ENCODE measurements around the gene GTSE1.

GTSE1 gene

DNA sequence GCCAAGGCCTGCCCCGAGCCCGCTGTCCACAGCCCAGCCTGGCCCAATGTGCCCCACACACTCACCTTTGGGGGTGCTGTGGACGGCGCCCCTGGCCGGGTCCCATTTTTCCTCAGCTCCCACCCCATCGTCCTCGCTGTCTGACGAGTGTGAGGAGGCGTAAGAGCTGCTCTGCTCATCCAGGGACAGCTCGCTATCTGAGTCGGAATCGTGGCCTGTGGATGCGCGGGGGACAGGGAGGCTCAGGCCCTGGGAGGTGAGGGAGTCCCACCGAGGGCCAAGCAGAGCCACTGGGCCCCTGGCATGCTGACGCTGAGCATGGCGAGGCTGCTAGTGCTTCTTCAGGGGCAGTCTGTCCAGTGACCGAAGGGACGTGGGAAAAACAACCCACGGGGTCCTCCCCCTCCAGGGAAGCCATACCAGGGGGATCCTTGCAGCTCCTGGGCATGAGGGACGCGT is 68.5 kb downstream of the GTSE1 start:
- no peaks in the 10 kb centered on the region for H3K9me3 ChIP-seq (ENCODE audit: low read length)
- no peak overlapping the region for H3K27ac ChIP-seq (ENCODE audit: low read depth, low read length)
- peaks cover 0 to 36% of the 10 kb centered on the region in 2 donors for H3K27me3 ChIP-seq (ENCODE audit: control insufficient read depth in 1 of 2, insufficient read depth in 2 of 2, low read length in 2 of 2)
- H3K9ac ChIP-seq (ENCODE audit: low read length) = no peak overlapping the region
- H3K36me3 ChIP-seq (ENCODE audit: insufficient read depth, low read length) = no peaks in the 10 kb centered on the region
- no peak overlapping the region for H3K4me3 ChIP-seq (ENCODE audit: low read depth in 1 of 2, low read length in 2 of 2)
- no peaks in the 10 kb centered on the region for H3K4me1 ChIP-seq (ENCODE audit: insufficient read depth, low read length)

- Histone ChIP-seq H3K9me3 (ENCODE audit: low read length) (no peaks in the 10 kb centered on the region), H3K9ac (ENCODE audit: low read length) (no peak overlapping the region), H3K27ac (ENCODE audit: low read depth, low read length) (no peak overlapping the region), H3K36me3 (ENCODE audit: insufficient read depth, low read length) (no peaks in the 10 kb centered on the region), H3K4me3 (ENCODE audit: low read depth in 1 of 2, low read length in 2 of 2) (no peak overlapping the region), H3K4me1 (ENCODE audit: insufficient read depth, low read length) (no peaks in the 10 kb centered on the region), H3K27me3 (ENCODE audit: control insufficient read depth in 1 of 2, insufficient read depth in 2 of 2, low read length in 2 of 2) (peaks cover 0 to 36% of the 10 kb centered on the region in 2 donors)
These were observed 69.7 kb downstream of the GTSE1 start for GRCh38 chr22:46366327-46366731.

GRCh38 chr22:46366801-46367706 is 70.4 kb downstream of the GTSE1 start:
- Histone ChIP-seq H3K27ac (ENCODE audit: low read depth, low read length) (no peak overlapping the region), H3K36me3 (ENCODE audit: insufficient read depth, low read length) (no peaks in the 10 kb centered on the region), H3K9ac (ENCODE audit: low read length) (no peak overlapping the region), H3K4me3 (ENCODE audit: low read depth in 1 of 2, low read length in 2 of 2) (no peak overlapping the region), H3K9me3 (ENCODE audit: low read length) (no peaks in the 10 kb centered on the region), H3K4me1 (ENCODE audit: insufficient read depth, low read length) (no peaks in the 10 kb centered on the region), H3K27me3 (ENCODE audit: control insufficient read depth in 1 of 2, insufficient read depth in 2 of 2, low read length in 2 of 2) (peaks cover 0 to 36% of the 10 kb centered on the region in 2 donors)

DNA sequence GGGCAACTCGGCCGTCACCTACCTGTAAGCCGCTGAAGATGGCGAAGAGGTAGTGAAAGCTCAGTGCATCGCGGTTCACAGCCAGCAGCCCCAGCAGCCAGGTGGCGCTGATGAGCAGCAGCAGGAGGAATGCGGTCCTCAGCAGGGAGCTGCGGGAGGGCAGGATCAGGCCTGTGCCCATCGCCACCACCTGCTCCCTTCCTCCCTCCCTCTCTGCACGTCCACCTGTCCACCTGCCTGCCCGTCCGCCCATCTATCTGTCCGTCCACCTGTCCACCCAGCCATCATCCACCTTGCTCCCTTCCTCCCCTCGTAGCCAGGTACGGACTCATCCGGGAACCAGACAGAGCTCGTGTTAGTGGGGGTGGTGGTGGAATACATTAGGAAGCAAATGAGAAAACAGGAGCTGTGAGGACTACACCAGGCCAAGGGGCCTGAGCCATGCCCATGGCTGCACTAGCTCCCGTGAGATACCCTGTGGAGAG is 71.1 kb downstream of the GTSE1 start:
- H3K4me3 ChIP-seq (ENCODE audit: low read depth in 1 of 2, low read length in 2 of 2) = no peak overlapping the region
- no peaks in the 10 kb centered on the region for H3K4me1 ChIP-seq (ENCODE audit: insufficient read depth, low read length)
- peaks cover 0 to 33% of the 10 kb centered on the region in 2 donors for H3K27me3 ChIP-seq (ENCODE audit: control insufficient read depth in 1 of 2, insufficient read depth in 2 of 2, low read length in 2 of 2)
- no peak overlapping the region for H3K27ac ChIP-seq (ENCODE audit: low read depth, low read length)
- H3K36me3 ChIP-seq (ENCODE audit: insufficient read depth, low read length) = no peaks in the 10 kb centered on the region
- H3K9me3 ChIP-seq (ENCODE audit: low read length) = no peaks in the 10 kb centered on the region
- H3K9ac ChIP-seq (ENCODE audit: low read length) = no peak overlapping the region

GRCh38 chr22:46368422-46368821 is 71.8 kb downstream of the GTSE1 start:
- no peak overlapping the region for H3K4me3 ChIP-seq (ENCODE audit: low read depth in 1 of 2, low read length in 2 of 2)
- H3K9me3 ChIP-seq (ENCODE audit: low read length) = no peaks in the 10 kb centered on the region
- H3K27ac ChIP-seq (ENCODE audit: low read depth, low read length) = no peak overlapping the region
- H3K36me3 ChIP-seq (ENCODE audit: insufficient read depth, low read length) = no peaks in the 10 kb centered on the region
- no peaks in the 10 kb centered on the region for H3K4me1 ChIP-seq (ENCODE audit: insufficient read depth, low read length)
- peaks cover 0 to 31% of the 10 kb centered on the region in 2 donors for H3K27me3 ChIP-seq (ENCODE audit: control insufficient read depth in 1 of 2, insufficient read depth in 2 of 2, low read length in 2 of 2)
- H3K9ac ChIP-seq (ENCODE audit: low read length) = no peak overlapping the region

DNA sequence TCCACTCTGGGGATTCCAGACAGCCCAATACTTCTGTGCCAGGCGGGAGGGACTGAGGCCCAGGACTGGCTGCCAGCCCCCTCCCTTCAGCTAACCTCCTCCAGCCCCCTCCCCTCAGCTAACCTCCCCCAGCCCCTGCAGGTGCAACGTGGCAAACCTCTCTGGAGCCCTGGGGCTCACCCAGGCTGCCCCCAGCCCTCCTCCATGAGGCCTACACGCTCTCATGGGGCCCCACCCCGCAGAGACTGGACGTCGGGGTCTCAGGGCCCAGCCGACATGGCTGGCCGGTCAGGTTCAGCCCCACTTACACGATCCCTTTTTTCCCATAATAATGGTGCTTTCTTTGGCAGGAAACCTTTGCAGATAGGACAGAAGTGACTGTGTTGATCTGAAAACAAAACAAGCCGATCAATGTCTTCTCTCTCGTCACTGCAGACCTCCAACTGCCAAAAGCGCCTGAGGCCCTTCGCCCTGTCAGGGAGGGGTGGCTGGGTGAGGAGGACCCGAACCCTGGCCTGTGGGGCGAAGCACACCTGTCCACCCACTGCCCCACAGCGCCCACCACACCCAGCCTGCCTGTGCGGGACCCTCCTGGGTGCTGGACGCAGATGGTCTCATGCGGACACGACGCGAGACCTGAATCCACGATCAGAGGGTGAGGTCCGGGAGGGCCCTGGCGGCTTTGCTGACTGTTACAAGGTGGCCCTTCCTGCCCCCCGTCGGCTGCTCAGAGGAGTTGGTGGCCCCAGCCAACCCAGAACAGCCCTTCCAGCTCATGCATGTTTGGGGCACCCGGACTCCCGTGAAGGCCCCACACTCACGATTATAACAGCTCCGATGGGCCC is 72.4 kb downstream of the GTSE1 start:
- Histone ChIP-seq H3K27ac (ENCODE audit: low read depth, low read length) (no peak overlapping the region), H3K4me1 (ENCODE audit: insufficient read depth, low read length) (no peaks in the 10 kb centered on the region), H3K9me3 (ENCODE audit: low read length) (no peaks in the 10 kb centered on the region), H3K27me3 (ENCODE audit: control insufficient read depth in 1 of 2, insufficient read depth in 2 of 2, low read length in 2 of 2) (peaks cover 0 to 24% of the 10 kb centered on the region in 2 donors), H3K9ac (ENCODE audit: low read length) (no peak overlapping the region), H3K4me3 (ENCODE audit: low read depth in 1 of 2, low read length in 2 of 2) (no peak overlapping the region), H3K36me3 (ENCODE audit: insufficient read depth, low read length) (no peaks in the 10 kb centered on the region)

DNA sequence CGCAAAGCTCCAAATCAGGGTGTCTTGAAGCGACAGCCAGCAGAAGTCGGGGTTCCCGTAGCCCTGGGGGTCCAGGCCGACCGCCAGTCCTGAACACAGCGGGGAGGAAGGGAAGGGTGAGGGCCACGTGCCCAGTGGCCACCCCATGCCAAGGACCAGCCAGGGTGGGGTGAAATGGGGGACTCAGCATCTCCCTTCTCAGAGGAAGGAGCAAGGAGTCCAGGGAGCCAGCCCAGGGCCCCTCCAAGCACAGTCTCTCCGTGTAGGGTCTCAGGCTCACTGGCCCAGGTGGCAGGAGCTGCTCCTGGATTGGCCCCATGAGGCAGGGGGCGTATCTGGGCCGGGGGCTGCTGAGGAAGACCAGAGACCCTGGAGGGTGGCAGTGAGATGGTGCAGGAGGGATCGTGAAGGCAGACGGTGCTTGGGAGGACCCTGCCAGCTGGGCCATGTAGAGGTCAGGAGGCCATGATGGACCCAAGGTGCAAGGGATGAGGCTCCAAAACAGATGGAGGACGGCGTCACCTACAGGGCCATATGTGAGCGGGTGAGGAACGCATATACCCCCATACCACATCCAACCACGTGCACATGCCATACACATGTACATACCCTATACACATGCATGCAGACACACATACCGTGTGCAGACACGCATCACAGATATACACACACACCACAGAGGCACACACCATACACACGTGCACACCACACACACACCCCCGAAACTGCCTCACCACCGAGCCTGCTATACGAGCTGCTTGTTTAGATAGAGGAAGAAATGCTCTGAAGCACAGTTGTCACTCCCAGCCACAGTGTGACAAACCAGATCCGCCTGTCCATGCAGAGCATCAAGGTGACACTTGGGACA is 73.3 kb downstream of the GTSE1 start:
- no peaks in the 10 kb centered on the region for H3K9me3 ChIP-seq (ENCODE audit: low read length)
- H3K36me3 ChIP-seq (ENCODE audit: insufficient read depth, low read length) = no peaks in the 10 kb centered on the region
- H3K27ac ChIP-seq (ENCODE audit: low read depth, low read length) = no peak overlapping the region
- H3K4me3 ChIP-seq (ENCODE audit: low read depth in 1 of 2, low read length in 2 of 2) = no peak overlapping the region
- H3K27me3 ChIP-seq (ENCODE audit: control insufficient read depth in 1 of 2, insufficient read depth in 2 of 2, low read length in 2 of 2) = peaks cover 0 to 16% of the 10 kb centered on the region in 2 donors
- no peaks in the 10 kb centered on the region for H3K4me1 ChIP-seq (ENCODE audit: insufficient read depth, low read length)
- H3K9ac ChIP-seq (ENCODE audit: low read length) = no peak overlapping the region

- Histone ChIP-seq H3K36me3 (ENCODE audit: insufficient read depth, low read length) (no peaks in the 10 kb centered on the region), H3K9me3 (ENCODE audit: low read length) (no peaks in the 10 kb centered on the region), H3K27ac (ENCODE audit: low read depth, low read length) (no peak overlapping the region), H3K9ac (ENCODE audit: low read length) (no peak overlapping the region), H3K4me3 (ENCODE audit: low read depth in 1 of 2, low read length in 2 of 2) (no peak overlapping the region), H3K27me3 (ENCODE audit: control insufficient read depth in 1 of 2, insufficient read depth in 2 of 2, low read length in 2 of 2) (peaks cover 0 to 10% of the 10 kb centered on the region in 2 donors), H3K4me1 (ENCODE audit: insufficient read depth, low read length) (no peaks in the 10 kb centered on the region)
These were observed 74.1 kb downstream of the GTSE1 start for GRCh38 chr22:46370584-46371291.

GRCh38 chr22:46371623-46372226 is 75.1 kb downstream of the GTSE1 start:
- Histone ChIP-seq H3K27ac (ENCODE audit: low read depth, low read length) (no peak overlapping the region), H3K27me3 (ENCODE audit: control insufficient read depth in 1 of 2, insufficient read depth in 2 of 2, low read length in 2 of 2) (peaks cover 0 to 9% of the 10 kb centered on the region in 2 donors), H3K4me1 (ENCODE audit: insufficient read depth, low read length) (no peaks in the 10 kb centered on the region), H3K36me3 (ENCODE audit: insufficient read depth, low read length) (no peaks in the 10 kb centered on the region), H3K4me3 (ENCODE audit: low read depth in 1 of 2, low read length in 2 of 2) (no peak overlapping the region), H3K9ac (ENCODE audit: low read length) (no peak overlapping the region), H3K9me3 (ENCODE audit: low read length) (no peaks in the 10 kb centered on the region)

DNA sequence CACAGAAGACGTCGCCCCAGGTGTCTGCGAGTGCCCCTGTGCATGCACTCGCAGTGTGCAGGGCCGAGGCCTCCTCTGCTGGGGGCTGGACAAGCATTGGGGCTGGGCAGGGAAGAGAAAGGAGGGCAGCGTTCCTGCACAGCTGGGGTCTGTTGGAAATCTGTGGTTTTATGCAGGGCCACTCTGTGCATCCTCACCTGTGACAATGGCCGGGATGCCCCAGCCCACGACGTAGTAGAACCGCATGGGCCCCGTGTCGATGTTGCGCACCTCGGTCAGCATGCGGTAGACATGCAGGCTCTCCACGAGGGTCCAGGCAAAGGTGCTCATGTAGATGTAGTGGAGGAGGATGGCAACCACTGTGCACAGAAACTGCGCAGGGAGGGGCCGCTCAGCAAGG is 76.0 kb downstream of the GTSE1 start:
- Histone ChIP-seq H3K9ac (ENCODE audit: low read length) (no peak overlapping the region), H3K27ac (ENCODE audit: low read depth, low read length) (no peak overlapping the region), H3K9me3 (ENCODE audit: low read length) (no peaks in the 10 kb centered on the region), H3K27me3 (ENCODE audit: control insufficient read depth in 1 of 2, insufficient read depth in 2 of 2, low read length in 2 of 2) (no peaks in the 10 kb centered on the region), H3K4me1 (ENCODE audit: insufficient read depth, low read length) (no peaks in the 10 kb centered on the region), H3K36me3 (ENCODE audit: insufficient read depth, low read length) (no peaks in the 10 kb centered on the region), H3K4me3 (ENCODE audit: low read depth in 1 of 2, low read length in 2 of 2) (no peak overlapping the region)

Measured in muscle layer of colon (tissue), 2 donors.